Coronary artery (tissue), 2 donors: ENCODE data around the gene LRRC59.
"Not testable (repeated sequence)": the region's sequence is repeated elsewhere in the genome, so short reads cannot be mapped to it uniquely, and the experiment has no call there.

Source experiments
- DNase-seq: peaks from one replicate; pipeline ENCODE4 v3.0.0-alpha.2; 2017; ENCODE audit warnings: low spot score
- H3K27ac ChIP-seq, 2 donors: fragments of 200-600 bp; sonication (generic); one replicate each; pipeline ENCODE4 v1.5.1; 2016 to 2019
- H3K4me3 ChIP-seq: fragments of 200-600 bp; sonication (generic); 2 replicates; pipeline ENCODE4 v1.5.1; 2016; ENCODE audit warnings: mild to moderate bottlenecking, moderate library complexity
- CTCF ChIP-seq: fragments of 200-600 bp; sonication (generic); IDR thresholded peaks from one replicate; pipeline ENCODE4 v1.5.1; 2019; ENCODE audit warnings: antibody characterized with exemption

Gene LRRC59

DNA sequence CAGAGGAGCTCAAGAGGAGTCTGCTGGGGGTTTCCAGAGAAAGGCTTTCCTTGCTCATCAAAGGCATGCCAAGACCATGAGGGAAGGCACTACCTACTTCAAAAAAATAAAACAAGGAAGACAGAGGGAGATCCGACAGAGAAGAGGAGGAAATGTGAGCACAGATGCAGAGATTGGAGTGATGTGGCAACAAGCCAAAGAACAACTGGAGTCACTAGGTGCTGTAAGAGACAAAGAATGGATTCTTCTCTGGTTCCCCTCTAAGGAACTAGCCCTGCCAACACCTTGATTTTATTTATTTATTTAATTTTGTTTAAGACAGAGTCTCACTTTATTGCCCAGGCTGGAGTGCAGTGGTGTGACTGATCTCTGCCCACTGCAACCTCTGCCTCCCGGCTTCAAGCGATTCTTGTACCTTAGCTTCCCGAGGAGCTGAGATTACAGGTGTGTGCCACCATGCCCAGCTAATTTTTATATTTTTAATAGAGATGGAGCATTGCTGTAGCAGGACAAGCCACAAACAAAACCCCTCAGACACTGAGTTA, 14.9 kb upstream of the LRRC59 start:
- no peak for DNase-seq
- no peak overlapping the region for H3K4me3 ChIP-seq
- TF ChIP-seq CTCF: no peak
- no peak overlapping the region for H3K27ac ChIP-seq

DNA sequence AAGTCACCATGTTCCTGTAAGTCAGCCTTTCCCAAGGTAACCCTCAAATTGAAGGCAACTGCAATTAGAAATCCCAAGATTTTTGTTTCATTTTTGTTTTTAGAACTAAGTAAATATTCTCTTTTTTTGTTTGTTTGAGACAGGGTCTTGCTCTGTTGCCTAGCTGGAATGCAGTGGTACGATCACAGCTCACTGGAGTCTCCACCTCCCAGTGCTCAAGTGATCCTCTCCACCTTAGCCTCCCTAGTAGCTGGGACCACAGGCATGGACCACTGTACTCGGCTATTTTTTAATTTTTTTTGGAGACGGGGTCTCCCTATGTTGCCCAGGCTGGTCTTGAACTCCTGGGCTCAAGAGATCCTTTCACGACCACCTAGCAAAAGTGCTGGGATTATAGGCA, 10.6 kb upstream of the LRRC59 start:
- no peak for TF ChIP-seq CTCF
- no peak overlapping the region for H3K4me3 ChIP-seq
- DNase-seq: no peak

DNA sequence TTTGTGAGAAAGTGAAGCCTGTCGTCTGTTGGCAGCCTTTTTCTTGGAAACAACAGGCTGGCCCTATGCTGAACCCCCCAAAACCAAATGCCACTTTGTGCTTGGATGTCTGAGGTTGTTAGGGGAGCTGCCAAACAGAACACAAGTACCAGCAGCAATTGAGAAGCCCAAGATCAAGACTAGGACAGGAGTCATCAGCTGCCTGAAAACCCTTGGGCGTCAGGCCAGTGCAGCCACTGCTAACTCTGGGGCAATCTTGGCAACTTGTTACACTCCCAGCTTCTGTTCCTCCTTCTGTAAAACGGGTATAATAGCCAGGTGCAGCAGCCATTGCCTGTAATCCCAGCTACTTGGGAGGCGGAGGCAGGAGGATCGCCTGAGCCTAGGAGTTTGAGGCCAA, 9.3 kb upstream of the LRRC59 start:
- H3K27ac ChIP-seq: no peak overlapping the region
- no peak for DNase-seq
- H3K4me3 ChIP-seq: no peak overlapping the region
- TF ChIP-seq CTCF: no peak

More for the DNA sequence above, 10.6 kb upstream of the LRRC59 start:
- no peak overlapping the region for H3K27ac ChIP-seq

DNA sequence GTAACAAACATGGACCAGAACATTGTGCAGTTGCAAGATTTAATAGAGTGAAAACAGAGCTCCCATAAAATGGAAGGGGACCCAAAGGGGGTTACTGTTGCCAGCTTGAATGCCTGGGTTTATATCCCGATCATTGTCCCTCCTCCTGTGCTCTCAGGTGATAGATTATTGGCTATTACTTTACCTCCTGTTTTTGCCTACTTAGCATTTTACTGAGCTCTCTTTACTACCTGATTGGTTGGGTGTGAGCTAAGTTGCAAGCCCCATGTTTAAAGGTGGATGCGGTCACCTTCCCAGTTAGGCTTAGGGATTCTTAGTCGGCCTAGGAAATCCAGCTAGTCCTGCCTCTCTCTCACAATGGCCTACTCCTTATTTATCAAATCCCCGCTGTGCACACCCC, 8.0 kb upstream of the LRRC59 start:
- not testable (repeated sequence) for H3K27ac ChIP-seq, DNase-seq, H3K4me3 ChIP-seq

- DNase-seq, H3K4me3 ChIP-seq: not testable (repeated sequence)
Observed at GRCh38 chr17:50399591-50399990, 2.3 kb upstream of the LRRC59 start.

GRCh38 chr17:50398672-50399071, 1.3 kb upstream of the LRRC59 start:
- not testable (repeated sequence) for DNase-seq, H3K4me3 ChIP-seq, H3K27ac ChIP-seq

More at GRCh38 chr17:50399591-50399990, 2.3 kb upstream of the LRRC59 start:
- not testable (repeated sequence) for H3K27ac ChIP-seq

- TF ChIP-seq CTCF: no peak
- H3K4me3 ChIP-seq: peak overlapping the region; percentile 89
- peak overlapping the region in 1 of 2 donors; percentile 82 for H3K27ac ChIP-seq
Observed at GRCh38 chr17:50397919-50398285, 579 bp upstream of the LRRC59 start.

DNA sequence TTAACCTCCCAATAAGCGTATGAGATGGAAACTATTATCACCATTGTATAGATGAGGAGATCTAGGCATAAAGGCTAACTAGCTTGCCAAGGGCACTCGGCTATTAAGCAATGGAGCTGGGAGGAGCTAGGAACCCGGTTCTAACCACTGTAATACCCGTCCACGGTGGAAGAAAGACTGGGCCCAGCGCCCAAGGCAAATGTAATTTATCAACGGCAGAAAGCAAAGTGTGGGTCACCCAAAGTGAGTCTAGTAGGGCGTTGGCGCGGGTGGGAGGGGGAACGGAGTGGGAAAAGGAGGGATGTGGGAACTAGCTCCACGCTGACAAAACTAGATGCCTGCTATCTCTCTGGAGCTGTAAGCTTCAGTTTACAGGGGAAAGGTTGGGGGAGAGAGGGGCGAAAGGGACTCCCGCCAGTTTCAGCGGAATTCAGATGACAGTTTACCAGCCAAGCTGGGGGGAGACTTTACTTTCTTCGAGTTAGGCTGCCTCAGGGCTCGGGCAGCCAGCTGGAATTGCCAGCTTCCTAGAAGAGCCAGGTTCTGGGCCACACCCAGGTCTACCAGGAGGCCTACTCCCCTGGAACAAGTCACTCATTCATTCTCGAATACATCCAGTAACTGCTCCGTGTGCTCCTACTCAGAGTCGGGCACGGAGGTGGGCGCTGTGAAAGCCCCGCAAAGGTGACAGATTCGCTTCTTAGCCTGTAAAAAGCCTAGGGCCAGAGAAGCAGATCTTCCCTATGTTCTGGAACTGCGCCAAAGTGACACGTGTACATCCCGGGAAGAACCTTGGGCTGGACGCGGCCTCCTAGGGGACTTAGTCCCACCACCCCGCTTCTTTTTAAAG, 837 bp downstream of the LRRC59 start:
- DNase-seq: no peak
- Histone ChIP-seq H3K27ac (peak overlapping the region; percentile 35 to 82), H3K4me3 (peak overlapping the region; percentile 89)
- TF ChIP-seq CTCF: no peak

More at GRCh38 chr17:50397919-50398285, 579 bp upstream of the LRRC59 start:
- DNase-seq: no peak
